Measurements from ENCODE around the gene NCOA3. TPM values are rescaled to one million over a fixed set of nuclear protein-coding genes. Genes with fewer than 3 reads are reported as not detected.

Gene NCOA3
- total RNA-seq, 2 experiments from 2014 or later, result 58.1 to 66.4 TPM

DNA sequence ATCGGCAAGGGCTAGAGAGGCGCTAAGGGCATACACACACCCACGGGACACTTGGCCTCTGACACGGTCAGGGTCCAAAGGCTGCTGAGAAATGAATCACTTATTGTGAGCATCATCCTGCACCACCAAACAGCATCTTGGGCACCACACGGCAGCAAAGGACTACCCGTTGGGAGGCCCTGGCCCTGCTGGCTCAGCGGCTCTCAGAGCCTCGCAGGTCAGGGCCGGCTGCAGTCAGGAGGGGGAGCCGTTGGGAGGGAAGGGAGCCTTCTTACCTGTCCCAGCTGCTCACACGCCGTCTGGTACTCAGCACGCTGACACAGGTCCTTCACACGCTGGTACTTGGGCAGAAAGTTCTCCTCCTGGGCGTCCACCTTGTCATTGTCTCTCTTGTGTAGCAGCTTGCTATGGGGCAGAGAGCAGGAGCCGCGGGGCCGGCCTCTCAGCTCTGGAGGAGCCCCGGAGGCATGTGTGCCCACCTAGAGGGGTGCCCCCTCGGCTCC, 174.6 kb downstream of the NCOA3 start:
- H3K4me3 Mint-ChIP-seq, result no peak overlapping the region
- no peaks in the 10 kb centered on the region for H3K9me3 Mint-ChIP-seq
- H3K27me3 Mint-ChIP-seq, result no peaks in the 10 kb centered on the region
- no peak for DNase-seq
- peaks cover 2% of the 10 kb centered on the region for H3K4me1 Mint-ChIP-seq
- H3K36me3 Mint-ChIP-seq, result no peaks in the 10 kb centered on the region
- H3K27ac Mint-ChIP-seq, result no peak overlapping the region

DNA sequence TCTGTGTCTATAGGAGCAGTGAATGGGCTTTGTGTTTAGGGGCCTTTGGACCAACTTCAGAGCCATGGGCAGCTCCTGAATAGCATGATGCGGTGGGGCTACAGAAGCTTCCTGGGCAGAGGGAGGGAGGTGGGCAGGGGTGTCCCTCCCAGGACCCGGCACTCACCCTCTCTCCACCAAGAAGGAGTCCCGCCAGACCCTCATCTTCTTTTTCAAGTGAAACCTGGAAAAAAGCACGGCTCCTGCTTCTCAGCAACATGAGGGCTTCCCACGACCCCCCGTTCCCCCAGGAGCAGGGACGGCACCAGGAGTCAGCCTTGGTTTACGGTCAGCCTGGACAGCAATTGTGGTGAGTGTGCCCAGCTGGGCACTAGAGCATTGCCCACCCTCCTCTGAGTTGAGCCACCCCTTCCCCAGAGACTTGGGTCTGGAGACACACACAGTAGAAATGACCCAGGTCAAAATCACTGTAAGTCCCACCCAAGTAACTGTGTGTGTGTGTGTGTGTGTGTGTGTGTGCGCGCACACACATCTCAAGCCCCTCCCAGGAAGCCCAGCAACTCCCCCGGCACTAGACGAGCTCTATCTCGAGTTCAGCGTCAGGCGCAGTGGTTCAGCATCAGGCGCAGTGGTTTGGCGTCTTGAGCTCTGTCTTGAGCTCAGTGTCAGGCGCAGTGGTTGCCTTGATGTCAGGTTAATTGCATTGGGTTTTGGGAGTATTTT, 175.4 kb downstream of the NCOA3 start:
- no peaks in the 10 kb centered on the region for H3K9me3 Mint-ChIP-seq
- H3K27me3 Mint-ChIP-seq, result no peaks in the 10 kb centered on the region
- DNase-seq, result no peak
- no peak overlapping the region for H3K27ac Mint-ChIP-seq
- no peak overlapping the region for H3K4me3 Mint-ChIP-seq
- peaks cover 2% of the 10 kb centered on the region for H3K4me1 Mint-ChIP-seq
- no peaks in the 10 kb centered on the region for H3K36me3 Mint-ChIP-seq

DNA sequence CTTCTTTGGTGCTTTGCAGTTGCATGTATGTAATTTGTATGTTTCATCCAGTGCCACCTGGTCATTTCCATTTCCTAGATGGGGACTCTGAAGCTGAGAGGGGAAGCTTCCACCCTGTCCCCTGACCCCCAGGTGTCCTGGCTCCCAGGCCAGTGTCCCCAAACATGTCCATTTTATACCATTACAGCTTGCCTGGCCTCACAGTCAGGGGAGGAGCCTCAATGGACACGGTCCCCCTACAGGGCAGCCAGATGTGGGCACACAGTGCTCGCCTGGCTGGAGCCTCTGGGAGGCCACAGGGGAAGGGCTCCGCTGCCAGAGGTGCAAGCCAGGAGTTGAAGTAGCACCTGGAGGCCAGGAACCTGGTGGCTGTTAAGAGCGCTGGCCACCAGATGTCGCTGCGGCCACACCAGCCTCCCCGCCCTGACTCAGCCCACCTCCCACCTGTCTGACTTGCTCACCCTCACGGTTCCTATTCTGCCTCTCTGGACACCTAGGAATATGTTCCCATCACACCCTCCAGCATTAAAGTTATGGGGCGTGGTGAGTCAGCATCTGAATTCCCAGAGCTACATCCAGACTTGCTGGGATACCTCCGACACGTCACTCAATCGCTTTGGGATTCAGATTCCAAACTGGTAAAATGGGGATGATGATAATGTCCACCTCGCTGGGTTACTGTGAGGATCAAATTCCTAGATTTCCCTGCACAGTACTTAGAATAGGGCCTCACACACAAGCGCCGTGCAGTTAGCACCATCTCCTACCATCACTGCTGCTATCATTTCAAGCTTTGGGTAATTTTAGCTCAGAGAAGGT, 176.2 kb downstream of the NCOA3 start:
- peak; percentile 68 for DNase-seq
- no peak overlapping the region for H3K27ac Mint-ChIP-seq
- no peaks in the 10 kb centered on the region for H3K27me3 Mint-ChIP-seq
- no peaks in the 10 kb centered on the region for H3K9me3 Mint-ChIP-seq
- H3K4me3 Mint-ChIP-seq, result no peak overlapping the region
- H3K4me1 Mint-ChIP-seq, result peaks cover 2% of the 10 kb centered on the region
- H3K36me3 Mint-ChIP-seq, result no peaks in the 10 kb centered on the region

GRCh38 chr20:47678536-47678935, 176.8 kb downstream of the NCOA3 start:
- no peak overlapping the region for H3K4me3 Mint-ChIP-seq
- no peaks in the 10 kb centered on the region for H3K36me3 Mint-ChIP-seq
- no peak for DNase-seq
- H3K9me3 Mint-ChIP-seq, result no peaks in the 10 kb centered on the region
- H3K27me3 Mint-ChIP-seq, result no peaks in the 10 kb centered on the region
- H3K27ac Mint-ChIP-seq, result no peak overlapping the region
- H3K4me1 Mint-ChIP-seq, result peaks cover 2% of the 10 kb centered on the region

DNA sequence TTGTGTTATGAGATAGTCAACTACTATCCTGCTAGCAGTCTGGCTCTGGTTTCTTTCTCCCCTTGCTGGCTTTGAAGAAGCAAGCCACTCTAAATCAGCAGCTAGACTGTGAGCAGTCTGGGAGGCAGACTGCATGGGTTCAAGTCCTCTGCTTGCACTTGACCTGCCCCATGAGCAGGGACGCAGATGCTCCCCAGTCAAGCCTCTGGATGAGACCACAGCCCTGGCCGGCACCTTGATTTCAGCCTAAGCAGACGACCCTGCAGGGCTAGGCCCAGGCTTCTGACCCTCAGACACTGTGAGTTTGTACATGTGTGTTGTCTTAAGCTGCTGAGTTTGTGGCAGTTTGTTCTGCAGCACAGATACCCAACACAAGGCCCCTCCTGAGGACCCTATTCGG, 177.8 kb downstream of the NCOA3 start:
- H3K27ac Mint-ChIP-seq, result no peak overlapping the region

DNA sequence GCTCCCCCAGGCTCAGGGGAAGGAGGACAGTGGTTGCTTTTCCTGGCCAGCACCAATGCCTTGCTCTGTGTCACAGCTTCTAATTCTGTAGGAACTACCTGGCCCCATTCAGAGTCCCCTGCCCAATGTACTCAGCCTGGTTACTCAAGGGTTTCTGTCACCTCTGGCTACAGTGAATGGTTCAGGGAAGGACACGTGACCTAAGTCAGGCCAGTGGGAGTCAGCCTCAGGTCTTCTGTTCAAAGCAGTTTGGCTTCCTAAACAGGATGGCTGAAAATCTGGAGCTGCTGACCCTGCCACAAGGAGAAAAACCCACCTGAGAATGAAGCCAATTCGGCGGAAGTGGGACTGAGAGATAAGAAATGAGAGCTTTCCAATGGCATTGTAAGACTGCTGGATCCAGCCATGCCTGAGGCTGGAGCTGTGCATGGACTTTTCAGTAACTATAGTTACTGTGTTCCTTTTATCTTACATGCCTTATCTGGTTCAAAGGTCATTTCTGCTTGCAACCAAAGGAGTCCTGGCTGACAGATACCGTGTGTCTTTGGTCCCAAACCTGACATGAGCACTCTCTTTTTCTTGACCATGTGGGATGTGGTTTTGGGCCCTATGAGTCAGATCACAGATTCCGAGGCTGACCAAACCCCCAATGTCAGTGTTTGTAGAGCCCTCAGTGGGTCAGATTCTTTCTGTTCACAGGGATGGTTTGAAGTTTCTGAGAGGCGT, 179.3 kb downstream of the NCOA3 start:
- no peaks in the 10 kb centered on the region for H3K27me3 Mint-ChIP-seq
- no peaks in the 10 kb centered on the region for H3K9me3 Mint-ChIP-seq
- H3K36me3 Mint-ChIP-seq, result no peaks in the 10 kb centered on the region
- H3K4me1 Mint-ChIP-seq, result peaks cover 2% of the 10 kb centered on the region
- no peak for DNase-seq
- H3K27ac Mint-ChIP-seq, result no peak overlapping the region
- H3K4me3 Mint-ChIP-seq, result no peak overlapping the region

More for the DNA sequence above, 177.8 kb downstream of the NCOA3 start:
- H3K9me3 Mint-ChIP-seq, result no peaks in the 10 kb centered on the region
- DNase-seq, result no peak
- H3K27me3 Mint-ChIP-seq, result no peaks in the 10 kb centered on the region
- peaks cover 2% of the 10 kb centered on the region for H3K4me1 Mint-ChIP-seq
- no peaks in the 10 kb centered on the region for H3K36me3 Mint-ChIP-seq
- no peak overlapping the region for H3K4me3 Mint-ChIP-seq

DNA sequence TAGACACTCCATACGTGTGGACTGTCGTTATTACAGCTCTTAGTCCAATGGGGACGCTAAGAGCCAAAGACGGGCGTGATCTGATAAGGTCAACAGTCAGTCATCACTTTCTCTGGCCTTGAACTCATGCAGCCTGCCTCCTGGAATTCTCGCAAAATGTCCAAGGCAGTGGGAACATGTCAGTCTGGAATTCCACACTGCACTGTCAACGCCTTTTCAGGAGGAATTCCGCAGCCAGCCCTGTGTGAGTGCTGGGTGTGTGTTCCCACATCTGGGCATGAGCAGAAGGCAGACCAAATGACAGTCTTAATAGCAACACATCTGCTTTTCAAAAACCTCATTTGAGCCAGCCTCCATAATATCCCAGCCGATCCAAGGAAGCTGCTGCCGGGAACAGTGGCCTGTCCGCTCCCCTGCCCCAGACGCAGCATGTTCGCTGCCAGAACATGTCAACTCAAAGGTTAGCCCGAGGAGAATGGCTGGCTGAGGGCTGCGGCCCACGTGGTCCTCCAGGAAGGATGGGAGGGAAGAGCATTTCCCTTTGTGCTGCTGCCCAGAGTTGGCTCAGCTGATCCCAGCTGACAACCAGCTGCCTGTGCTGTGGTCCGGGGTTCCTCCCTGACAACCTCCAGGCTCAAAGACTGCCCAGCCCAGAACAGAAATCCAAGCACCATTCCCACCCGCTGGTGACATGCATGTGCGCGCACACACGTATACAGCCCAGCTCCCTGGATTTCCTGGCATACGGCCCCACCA, 180.5 kb downstream of the NCOA3 start:
- H3K27ac Mint-ChIP-seq, result no peak overlapping the region
- no peak overlapping the region for H3K4me3 Mint-ChIP-seq
- peaks cover 2% of the 10 kb centered on the region for H3K4me1 Mint-ChIP-seq
- no peaks in the 10 kb centered on the region for H3K9me3 Mint-ChIP-seq
- no peak for DNase-seq
- H3K27me3 Mint-ChIP-seq, result no peaks in the 10 kb centered on the region
- H3K36me3 Mint-ChIP-seq, result no peaks in the 10 kb centered on the region

GRCh38 chr20:47682916-47683315, 181.2 kb downstream of the NCOA3 start:
- Mint-ChIP-seq H3K27me3 (no peaks in the 10 kb centered on the region), H3K4me1 (peaks cover 1% of the 10 kb centered on the region), H3K36me3 (no peaks in the 10 kb centered on the region), H3K4me3 (no peak overlapping the region), H3K9me3 (no peaks in the 10 kb centered on the region), H3K27ac (no peak overlapping the region)
- no peak for DNase-seq

GRCh38 chr20:47684306-47685080, 182.8 kb downstream of the NCOA3 start:
- Mint-ChIP-seq H3K4me1 (no peaks in the 10 kb centered on the region), H3K4me3 (no peak overlapping the region), H3K36me3 (no peaks in the 10 kb centered on the region), H3K9me3 (no peaks in the 10 kb centered on the region), H3K27ac (no peak overlapping the region), H3K27me3 (no peaks in the 10 kb centered on the region)
- no peak for DNase-seq

- no peak overlapping the region for H3K4me3 Mint-ChIP-seq
- no peaks in the 10 kb centered on the region for H3K4me1 Mint-ChIP-seq
- H3K36me3 Mint-ChIP-seq, result peaks cover 10% of the 10 kb centered on the region
These were observed 184.9 kb downstream of the NCOA3 start for GRCh38 chr20:47686545-47686944.

GRCh38 chr20:47687095-47687987, 185.7 kb downstream of the NCOA3 start:
- no peak for DNase-seq
- Mint-ChIP-seq H3K27me3 (no peaks in the 10 kb centered on the region), H3K4me3 (no peak overlapping the region), H3K27ac (no peak overlapping the region), H3K36me3 (peaks cover 10% of the 10 kb centered on the region), H3K4me1 (no peaks in the 10 kb centered on the region), H3K9me3 (peaks cover 13% of the 10 kb centered on the region)

More at GRCh38 chr20:47686545-47686944, 184.9 kb downstream of the NCOA3 start:
- no peaks in the 10 kb centered on the region for H3K27me3 Mint-ChIP-seq
- no peak overlapping the region for H3K27ac Mint-ChIP-seq
- H3K9me3 Mint-ChIP-seq, result peaks cover 11% of the 10 kb centered on the region
- DNase-seq, result no peak

DNA sequence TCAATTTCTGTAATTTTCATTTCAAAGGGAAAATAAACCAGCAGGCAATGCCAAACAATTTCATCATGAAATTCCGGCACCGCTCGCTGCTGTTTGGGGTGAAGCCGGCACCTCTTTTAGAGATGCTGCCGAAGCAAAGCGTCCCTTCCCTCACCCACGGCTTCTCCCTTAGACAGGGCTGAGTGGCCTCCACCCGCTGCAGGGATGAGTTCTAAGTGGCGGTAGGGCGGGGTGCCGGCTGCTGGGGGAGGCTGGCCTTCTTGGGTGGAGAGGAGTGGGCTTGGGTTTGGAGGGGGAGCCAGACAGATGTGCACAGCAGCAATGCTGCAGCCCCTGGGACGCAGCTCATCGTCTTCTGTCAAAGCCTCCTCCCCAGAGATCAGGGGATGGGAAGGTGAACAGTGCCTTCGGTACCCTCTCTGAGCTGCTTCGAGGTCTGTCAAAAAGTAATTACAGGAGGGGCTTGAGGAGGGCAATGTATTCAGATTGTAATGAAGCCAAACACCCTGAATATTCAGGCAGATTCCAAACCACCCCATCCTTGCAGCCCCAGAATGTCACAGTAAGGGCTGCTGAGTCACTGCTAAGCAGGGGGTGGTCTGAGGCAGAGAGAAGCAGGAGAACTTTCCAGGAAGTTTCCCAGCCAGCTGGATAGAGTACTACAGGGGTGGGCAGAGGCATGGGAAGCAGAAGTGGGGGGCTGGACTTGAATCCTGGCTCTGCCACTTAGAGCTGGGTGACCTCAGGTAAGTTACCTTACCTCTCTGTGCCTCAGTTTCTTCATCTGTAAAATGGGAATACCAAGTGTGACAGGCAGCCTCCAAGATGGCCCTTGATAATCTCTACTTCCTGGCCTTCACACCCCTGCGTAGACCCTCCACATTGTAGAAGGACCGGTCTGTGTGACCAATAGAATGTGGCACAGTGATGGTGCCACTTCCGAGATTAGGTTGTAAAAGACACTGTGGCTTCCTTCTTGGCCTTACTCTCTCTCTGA, 187.0 kb downstream of the NCOA3 start:
- Mint-ChIP-seq H3K4me3 (no peak overlapping the region), H3K4me1 (no peaks in the 10 kb centered on the region), H3K27me3 (no peaks in the 10 kb centered on the region), H3K9me3 (peaks cover 23% of the 10 kb centered on the region), H3K36me3 (peaks cover 10% of the 10 kb centered on the region), H3K27ac (no peak overlapping the region)
- no peak for DNase-seq

Measured in activated naive CD8-positive, alpha-beta T cell treated with anti-CD3 and anti-CD28 coated beads for 36 hours (primary cell).